HepG2 (cell line): ENCODE measurements around the gene ARAP1. TPM values are rescaled to one million over a fixed set of nuclear protein-coding genes. Genes with fewer than 3 reads are reported as not detected.

Experiments
- HNRNPK ChIP-seq: fragments of 200-400 bp; formaldehyde crosslinking; IDR thresholded peaks from 2 replicates; pipeline ENCODE4 v1.6.1; 2018; ENCODE audit warnings: low read length, low read depth, moderate library complexity, mild to moderate bottlenecking; ENCODE audit not compliant: poor library complexity, severe bottlenecking
- IKZF1 ChIP-seq: fragments of 450-650 bp; IDR thresholded peaks from 2 replicates; pipeline ENCODE4 v1.7.1; 2016
- ISL2 ChIP-seq: sonication (generic); formaldehyde crosslinking; IDR thresholded peaks from 2 replicates; pipeline ENCODE4 v1.5.0; 2020; ENCODE audit warnings: missing genetic modification reagents
- TAF15 ChIP-seq: fragments of 200-400 bp; formaldehyde crosslinking; IDR thresholded peaks from one replicate; pipeline ENCODE4 v1.6.1; 2018; ENCODE audit warnings: mild to moderate bottlenecking, low read depth, low read length; ENCODE audit not compliant: poor library complexity, severe bottlenecking
- ZFP82 ChIP-seq: sonication (generic); formaldehyde crosslinking; IDR thresholded peaks from 2 replicates; pipeline ENCODE4 v1.5.1; 2020; ENCODE audit warnings: mild to moderate bottlenecking, missing genetic modification reagents, borderline replicate concordance
- ZNF260 ChIP-seq: sonication (generic); formaldehyde crosslinking; IDR thresholded peaks from 2 replicates; pipeline ENCODE4 v1.4.0; 2020; ENCODE audit warnings: missing genetic modification reagents, low read depth, mild to moderate bottlenecking, borderline replicate concordance
- ZNF766 ChIP-seq: sonication (generic); formaldehyde crosslinking; IDR thresholded peaks from 2 replicates; pipeline ENCODE4 v1.5.0; 2020; ENCODE audit warnings: missing genetic modification reagents, borderline replicate concordance
- polyA plus RNA-seq, 8 experiments: library from polyadenylated mRNA; depleted of rRNA in 3 of 8; stranded (reverse) in 7 of 8; unstranded in 1 of 8; fragments of >200 nt; fragmentation: Illumina TruSeq in 4 of 8; extraction: Trizol in 4 of 8; gene quantifications; 2 replicates each; pipeline versions ENCODE4 v1.2.1 to v1.2.3, GENCODE V29; 2011 to 2016; ENCODE audit warnings: low read depth in 4 of 8, missing spikeins in 1 of 8, mixed read lengths in 1 of 8; ENCODE audit not compliant: insufficient read depth in 1 of 8
- total RNA-seq, 5 experiments: library from RNA; depleted of rRNA; stranded (reverse); fragments of >200 nt; fragmentation: Illumina TruSeq; extraction: Trizol; gene quantifications; 2 replicates each; pipeline ENCODE4 v1.2.3, GENCODE V29; 2016; ENCODE audit warnings: low read depth in 1 of 5
- TF ChIP-seq, protein P1 (sequence below), 2 experiments: fragments of 450-650 bp in 1 of 2; sonication (generic) in 1 of 2; formaldehyde crosslinking in 1 of 2; IDR thresholded peaks; 2 replicates each; pipeline versions ENCODE4 v1.6.1 to v1.8.0; 2016 to 2022; ENCODE audit warnings: antibody characterized with exemption in 1 of 2, mild to moderate bottlenecking in 1 of 2, missing genetic modification reagents in 1 of 2
- TF ChIP-seq, protein P2 (sequence below): sonication (generic); formaldehyde crosslinking; conservative IDR thresholded peaks from 2 replicates; pipeline ENCODE4 v1.4.0; 2020; ENCODE audit warnings: mild to moderate bottlenecking, missing genetic modification reagents, moderate library complexity
- TF ChIP-seq, protein P3 (sequence below): IDR thresholded peaks from 2 replicates; pipeline ENCODE4 v1.6.1; 2016; ENCODE audit warnings: low read depth, control low read depth
- TF ChIP-seq, protein P4 (sequence below): sonication (generic); formaldehyde crosslinking; IDR thresholded peaks from 2 replicates; pipeline ENCODE4 v1.4.0; 2020; ENCODE audit warnings: missing genetic modification reagents

The ARAP1 gene
- total and polyA plus RNA-seq, 2 of the 13 experiments (the other 11 are each of a cell fraction or from before 2014, with no cell fraction given): 43.2 to 55.5 TPM

DNA sequence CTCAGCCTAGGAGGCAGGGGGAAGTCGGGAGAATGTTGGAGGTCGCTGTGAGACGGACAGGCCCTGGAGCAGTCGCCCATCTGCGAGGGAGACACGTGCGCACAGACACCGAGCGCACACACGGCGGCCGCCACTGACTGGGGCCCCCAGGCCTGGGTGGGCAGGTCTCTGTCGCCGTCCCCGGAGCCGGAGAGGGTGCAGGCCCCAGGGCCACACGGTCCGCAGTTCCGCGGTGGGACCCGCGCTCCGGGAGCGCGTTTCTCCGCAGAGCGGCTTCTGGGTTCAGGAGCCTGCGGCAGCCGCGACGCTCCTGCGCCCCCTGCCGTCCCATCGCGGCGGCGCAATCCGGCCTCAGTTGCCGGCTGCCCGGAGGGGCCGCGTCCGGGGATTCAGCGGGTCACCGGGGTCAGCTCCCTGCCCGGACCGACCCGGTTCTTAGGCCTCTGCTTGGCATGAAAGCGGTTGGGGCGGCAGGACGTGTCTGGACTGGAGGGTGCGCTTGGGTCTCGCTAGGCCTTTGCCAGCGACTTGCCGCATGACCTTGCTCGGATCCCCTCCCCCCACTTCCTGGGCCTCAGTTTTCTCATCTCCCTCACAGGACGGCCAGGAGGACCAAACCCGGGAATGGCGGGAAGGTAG lies 109.2 kb downstream of the ARAP1 start (continued):
- TF ChIP-seq, protein P1, sequence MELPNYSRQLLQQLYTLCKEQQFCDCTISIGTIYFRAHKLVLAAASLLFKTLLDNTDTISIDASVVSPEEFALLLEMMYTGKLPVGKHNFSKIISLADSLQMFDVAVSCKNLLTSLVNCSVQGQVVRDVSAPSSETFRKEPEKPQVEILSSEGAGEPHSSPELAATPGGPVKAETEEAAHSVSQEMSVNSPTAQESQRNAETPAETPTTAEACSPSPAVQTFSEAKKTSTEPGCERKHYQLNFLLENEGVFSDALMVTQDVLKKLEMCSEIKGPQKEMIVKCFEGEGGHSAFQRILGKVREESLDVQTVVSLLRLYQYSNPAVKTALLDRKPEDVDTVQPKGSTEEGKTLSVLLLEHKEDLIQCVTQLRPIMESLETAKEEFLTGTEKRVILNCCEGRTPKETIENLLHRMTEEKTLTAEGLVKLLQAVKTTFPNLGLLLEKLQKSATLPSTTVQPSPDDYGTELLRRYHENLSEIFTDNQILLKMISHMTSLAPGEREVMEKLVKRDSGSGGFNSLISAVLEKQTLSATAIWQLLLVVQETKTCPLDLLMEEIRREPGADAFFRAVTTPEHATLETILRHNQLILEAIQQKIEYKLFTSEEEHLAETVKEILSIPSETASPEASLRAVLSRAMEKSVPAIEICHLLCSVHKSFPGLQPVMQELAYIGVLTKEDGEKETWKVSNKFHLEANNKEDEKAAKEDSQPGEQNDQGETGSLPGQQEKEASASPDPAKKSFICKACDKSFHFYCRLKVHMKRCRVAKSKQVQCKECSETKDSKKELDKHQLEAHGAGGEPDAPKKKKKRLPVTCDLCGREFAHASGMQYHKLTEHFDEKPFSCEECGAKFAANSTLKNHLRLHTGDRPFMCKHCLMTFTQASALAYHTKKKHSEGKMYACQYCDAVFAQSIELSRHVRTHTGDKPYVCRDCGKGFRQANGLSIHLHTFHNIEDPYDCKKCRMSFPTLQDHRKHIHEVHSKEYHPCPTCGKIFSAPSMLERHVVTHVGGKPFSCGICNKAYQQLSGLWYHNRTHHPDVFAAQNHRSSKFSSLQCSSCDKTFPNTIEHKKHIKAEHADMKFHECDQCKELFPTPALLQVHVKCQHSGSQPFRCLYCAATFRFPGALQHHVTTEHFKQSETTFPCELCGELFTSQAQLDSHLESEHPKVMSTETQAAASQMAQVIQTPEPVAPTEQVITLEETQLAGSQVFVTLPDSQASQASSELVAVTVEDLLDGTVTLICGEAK (IDR thresholded peaks at IDR 0.05): no peak
- TF ChIP-seq, protein P1 (CRISPR knock-in tag; IDR thresholded peaks at IDR 0.05): no peak
- TF ChIP-seq, protein P2, sequence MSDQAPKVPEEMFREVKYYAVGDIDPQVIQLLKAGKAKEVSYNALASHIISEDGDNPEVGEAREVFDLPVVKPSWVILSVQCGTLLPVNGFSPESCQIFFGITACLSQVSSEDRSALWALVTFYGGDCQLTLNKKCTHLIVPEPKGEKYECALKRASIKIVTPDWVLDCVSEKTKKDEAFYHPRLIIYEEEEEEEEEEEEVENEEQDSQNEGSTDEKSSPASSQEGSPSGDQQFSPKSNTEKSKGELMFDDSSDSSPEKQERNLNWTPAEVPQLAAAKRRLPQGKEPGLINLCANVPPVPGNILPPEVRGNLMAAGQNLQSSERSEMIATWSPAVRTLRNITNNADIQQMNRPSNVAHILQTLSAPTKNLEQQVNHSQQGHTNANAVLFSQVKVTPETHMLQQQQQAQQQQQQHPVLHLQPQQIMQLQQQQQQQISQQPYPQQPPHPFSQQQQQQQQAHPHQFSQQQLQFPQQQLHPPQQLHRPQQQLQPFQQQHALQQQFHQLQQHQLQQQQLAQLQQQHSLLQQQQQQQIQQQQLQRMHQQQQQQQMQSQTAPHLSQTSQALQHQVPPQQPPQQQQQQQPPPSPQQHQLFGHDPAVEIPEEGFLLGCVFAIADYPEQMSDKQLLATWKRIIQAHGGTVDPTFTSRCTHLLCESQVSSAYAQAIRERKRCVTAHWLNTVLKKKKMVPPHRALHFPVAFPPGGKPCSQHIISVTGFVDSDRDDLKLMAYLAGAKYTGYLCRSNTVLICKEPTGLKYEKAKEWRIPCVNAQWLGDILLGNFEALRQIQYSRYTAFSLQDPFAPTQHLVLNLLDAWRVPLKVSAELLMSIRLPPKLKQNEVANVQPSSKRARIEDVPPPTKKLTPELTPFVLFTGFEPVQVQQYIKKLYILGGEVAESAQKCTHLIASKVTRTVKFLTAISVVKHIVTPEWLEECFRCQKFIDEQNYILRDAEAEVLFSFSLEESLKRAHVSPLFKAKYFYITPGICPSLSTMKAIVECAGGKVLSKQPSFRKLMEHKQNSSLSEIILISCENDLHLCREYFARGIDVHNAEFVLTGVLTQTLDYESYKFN (CRISPR knock-in tag): no peak
- TF ChIP-seq, protein P3, sequence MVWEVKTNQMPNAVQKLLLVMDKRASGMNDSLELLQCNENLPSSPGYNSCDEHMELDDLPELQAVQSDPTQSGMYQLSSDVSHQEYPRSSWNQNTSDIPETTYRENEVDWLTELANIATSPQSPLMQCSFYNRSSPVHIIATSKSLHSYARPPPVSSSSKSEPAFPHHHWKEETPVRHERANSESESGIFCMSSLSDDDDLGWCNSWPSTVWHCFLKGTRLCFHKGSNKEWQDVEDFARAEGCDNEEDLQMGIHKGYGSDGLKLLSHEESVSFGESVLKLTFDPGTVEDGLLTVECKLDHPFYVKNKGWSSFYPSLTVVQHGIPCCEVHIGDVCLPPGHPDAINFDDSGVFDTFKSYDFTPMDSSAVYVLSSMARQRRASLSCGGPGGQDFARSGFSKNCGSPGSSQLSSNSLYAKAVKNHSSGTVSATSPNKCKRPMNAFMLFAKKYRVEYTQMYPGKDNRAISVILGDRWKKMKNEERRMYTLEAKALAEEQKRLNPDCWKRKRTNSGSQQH (CRISPR knock-in tag): no peak
- TF ChIP-seq TAF15: no peak
- TF ChIP-seq, protein P4, sequence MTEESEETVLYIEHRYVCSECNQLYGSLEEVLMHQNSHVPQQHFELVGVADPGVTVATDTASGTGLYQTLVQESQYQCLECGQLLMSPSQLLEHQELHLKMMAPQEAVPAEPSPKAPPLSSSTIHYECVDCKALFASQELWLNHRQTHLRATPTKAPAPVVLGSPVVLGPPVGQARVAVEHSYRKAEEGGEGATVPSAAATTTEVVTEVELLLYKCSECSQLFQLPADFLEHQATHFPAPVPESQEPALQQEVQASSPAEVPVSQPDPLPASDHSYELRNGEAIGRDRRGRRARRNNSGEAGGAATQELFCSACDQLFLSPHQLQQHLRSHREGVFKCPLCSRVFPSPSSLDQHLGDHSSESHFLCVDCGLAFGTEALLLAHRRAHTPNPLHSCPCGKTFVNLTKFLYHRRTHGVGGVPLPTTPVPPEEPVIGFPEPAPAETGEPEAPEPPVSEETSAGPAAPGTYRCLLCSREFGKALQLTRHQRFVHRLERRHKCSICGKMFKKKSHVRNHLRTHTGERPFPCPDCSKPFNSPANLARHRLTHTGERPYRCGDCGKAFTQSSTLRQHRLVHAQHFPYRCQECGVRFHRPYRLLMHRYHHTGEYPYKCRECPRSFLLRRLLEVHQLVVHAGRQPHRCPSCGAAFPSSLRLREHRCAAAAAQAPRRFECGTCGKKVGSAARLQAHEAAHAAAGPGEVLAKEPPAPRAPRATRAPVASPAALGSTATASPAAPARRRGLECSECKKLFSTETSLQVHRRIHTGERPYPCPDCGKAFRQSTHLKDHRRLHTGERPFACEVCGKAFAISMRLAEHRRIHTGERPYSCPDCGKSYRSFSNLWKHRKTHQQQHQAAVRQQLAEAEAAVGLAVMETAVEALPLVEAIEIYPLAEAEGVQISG (CRISPR knock-in tag): no peak; the same call in 1 of the 2 replicates
- no peak for TF ChIP-seq ZFP82 (CRISPR knock-in tag)
- no peak for TF ChIP-seq ZNF766 (CRISPR knock-in tag)
- no peak for TF ChIP-seq IKZF1
- no peak for TF ChIP-seq HNRNPK
- no peak for TF ChIP-seq ISL2
- no peak for TF ChIP-seq ZNF260 (CRISPR knock-in tag)
